ENCODE measurements around the gene OLIG2.

DNA sequence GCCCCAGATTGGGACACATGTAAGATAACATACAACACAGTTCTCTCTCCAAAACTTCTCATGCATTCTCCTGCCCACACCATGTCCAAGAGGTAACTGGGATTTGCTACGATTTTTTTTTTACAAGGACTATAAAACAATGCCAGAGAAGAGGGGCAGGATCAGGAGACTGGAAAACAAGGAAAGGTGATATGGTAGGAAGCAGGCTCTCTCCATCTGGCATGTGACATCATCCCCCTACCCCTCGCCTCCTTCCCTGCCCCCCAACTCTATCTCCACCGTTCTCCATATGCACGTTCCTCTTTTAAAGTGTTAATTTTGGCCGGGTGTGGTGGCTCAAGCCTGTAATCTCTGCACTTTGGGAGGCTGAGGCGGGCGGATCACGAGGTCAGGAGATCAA, 20.7 kb downstream of the OLIG2 start:
- TF ChIP-seq, protein P1, sequence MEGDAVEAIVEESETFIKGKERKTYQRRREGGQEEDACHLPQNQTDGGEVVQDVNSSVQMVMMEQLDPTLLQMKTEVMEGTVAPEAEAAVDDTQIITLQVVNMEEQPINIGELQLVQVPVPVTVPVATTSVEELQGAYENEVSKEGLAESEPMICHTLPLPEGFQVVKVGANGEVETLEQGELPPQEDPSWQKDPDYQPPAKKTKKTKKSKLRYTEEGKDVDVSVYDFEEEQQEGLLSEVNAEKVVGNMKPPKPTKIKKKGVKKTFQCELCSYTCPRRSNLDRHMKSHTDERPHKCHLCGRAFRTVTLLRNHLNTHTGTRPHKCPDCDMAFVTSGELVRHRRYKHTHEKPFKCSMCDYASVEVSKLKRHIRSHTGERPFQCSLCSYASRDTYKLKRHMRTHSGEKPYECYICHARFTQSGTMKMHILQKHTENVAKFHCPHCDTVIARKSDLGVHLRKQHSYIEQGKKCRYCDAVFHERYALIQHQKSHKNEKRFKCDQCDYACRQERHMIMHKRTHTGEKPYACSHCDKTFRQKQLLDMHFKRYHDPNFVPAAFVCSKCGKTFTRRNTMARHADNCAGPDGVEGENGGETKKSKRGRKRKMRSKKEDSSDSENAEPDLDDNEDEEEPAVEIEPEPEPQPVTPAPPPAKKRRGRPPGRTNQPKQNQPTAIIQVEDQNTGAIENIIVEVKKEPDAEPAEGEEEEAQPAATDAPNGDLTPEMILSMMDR (IDR thresholded peaks at IDR 0.05) = no peak
- TF ChIP-seq TEAD4 (CRISPR knock-in tag; IDR thresholded peaks at IDR 0.05) (no peak), JAZF1 (CRISPR knock-in tag; IDR thresholded peaks at IDR 0.05) (no peak), CREB1 (CRISPR knock-in tag; IDR thresholded peaks at IDR 0.05) (no peak), GABPB1 (CRISPR knock-in tag; IDR thresholded peaks at IDR 0.05) (no peak)
- TF ChIP-seq, protein P2, sequence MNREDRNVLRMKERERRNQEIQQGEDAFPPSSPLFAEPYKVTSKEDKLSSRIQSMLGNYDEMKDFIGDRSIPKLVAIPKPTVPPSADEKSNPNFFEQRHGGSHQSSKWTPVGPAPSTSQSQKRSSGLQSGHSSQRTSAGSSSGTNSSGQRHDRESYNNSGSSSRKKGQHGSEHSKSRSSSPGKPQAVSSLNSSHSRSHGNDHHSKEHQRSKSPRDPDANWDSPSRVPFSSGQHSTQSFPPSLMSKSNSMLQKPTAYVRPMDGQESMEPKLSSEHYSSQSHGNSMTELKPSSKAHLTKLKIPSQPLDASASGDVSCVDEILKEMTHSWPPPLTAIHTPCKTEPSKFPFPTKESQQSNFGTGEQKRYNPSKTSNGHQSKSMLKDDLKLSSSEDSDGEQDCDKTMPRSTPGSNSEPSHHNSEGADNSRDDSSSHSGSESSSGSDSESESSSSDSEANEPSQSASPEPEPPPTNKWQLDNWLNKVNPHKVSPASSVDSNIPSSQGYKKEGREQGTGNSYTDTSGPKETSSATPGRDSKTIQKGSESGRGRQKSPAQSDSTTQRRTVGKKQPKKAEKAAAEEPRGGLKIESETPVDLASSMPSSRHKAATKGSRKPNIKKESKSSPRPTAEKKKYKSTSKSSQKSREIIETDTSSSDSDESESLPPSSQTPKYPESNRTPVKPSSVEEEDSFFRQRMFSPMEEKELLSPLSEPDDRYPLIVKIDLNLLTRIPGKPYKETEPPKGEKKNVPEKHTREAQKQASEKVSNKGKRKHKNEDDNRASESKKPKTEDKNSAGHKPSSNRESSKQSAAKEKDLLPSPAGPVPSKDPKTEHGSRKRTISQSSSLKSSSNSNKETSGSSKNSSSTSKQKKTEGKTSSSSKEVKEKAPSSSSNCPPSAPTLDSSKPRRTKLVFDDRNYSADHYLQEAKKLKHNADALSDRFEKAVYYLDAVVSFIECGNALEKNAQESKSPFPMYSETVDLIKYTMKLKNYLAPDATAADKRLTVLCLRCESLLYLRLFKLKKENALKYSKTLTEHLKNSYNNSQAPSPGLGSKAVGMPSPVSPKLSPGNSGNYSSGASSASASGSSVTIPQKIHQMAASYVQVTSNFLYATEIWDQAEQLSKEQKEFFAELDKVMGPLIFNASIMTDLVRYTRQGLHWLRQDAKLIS (CRISPR knock-in tag; IDR thresholded peaks at IDR 0.05; ENCODE audit: borderline replicate concordance) = no peak
- TF ChIP-seq, protein P3, sequence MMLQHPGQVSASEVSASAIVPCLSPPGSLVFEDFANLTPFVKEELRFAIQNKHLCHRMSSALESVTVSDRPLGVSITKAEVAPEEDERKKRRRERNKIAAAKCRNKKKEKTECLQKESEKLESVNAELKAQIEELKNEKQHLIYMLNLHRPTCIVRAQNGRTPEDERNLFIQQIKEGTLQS (CRISPR knock-in tag; conservative IDR thresholded peaks at IDR 0.05) = no peak
- TF ChIP-seq, protein P4, sequence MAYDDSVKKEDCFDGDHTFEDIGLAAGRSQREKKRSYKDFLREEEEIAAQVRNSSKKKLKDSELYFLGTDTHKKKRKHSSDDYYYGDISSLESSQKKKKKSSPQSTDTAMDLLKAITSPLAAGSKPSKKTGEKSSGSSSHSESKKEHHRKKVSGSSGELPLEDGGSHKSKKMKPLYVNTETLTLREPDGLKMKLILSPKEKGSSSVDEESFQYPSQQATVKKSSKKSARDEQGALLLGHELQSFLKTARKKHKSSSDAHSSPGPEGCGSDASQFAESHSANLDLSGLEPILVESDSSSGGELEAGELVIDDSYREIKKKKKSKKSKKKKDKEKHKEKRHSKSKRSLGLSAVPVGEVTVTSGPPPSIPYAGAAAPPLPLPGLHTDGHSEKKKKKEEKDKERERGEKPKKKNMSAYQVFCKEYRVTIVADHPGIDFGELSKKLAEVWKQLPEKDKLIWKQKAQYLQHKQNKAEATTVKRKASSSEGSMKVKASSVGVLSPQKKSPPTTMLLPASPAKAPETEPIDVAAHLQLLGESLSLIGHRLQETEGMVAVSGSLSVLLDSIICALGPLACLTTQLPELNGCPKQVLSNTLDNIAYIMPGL (CRISPR knock-in tag; IDR thresholded peaks at IDR 0.05) = no peak
- TF ChIP-seq, protein P5, sequence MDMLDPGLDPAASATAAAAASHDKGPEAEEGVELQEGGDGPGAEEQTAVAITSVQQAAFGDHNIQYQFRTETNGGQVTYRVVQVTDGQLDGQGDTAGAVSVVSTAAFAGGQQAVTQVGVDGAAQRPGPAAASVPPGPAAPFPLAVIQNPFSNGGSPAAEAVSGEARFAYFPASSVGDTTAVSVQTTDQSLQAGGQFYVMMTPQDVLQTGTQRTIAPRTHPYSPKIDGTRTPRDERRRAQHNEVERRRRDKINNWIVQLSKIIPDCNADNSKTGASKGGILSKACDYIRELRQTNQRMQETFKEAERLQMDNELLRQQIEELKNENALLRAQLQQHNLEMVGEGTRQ (CRISPR knock-in tag; IDR thresholded peaks at IDR 0.05) = no peak
- TF ChIP-seq, protein P6, sequence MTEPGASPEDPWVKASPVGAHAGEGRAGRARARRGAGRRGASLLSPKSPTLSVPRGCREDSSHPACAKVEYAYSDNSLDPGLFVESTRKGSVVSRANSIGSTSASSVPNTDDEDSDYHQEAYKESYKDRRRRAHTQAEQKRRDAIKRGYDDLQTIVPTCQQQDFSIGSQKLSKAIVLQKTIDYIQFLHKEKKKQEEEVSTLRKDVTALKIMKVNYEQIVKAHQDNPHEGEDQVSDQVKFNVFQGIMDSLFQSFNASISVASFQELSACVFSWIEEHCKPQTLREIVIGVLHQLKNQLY (CRISPR knock-in tag; IDR thresholded peaks at IDR 0.05) = no peak
- TF ChIP-seq, protein P7, sequence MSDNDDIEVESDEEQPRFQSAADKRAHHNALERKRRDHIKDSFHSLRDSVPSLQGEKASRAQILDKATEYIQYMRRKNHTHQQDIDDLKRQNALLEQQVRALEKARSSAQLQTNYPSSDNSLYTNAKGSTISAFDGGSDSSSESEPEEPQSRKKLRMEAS (CRISPR knock-in tag; IDR thresholded peaks at IDR 0.05) = no peak
